Adrenal gland (tissue), 5 donors: ENCODE data around the gene SELPLG.
"Not testable (repeated sequence)": the region's sequence is repeated elsewhere in the genome, so short reads cannot be mapped to it uniquely, and the experiment has no call there.

Experiments used
- POLR2A ChIP-seq, 2 donors: fragments of 450-650 bp; IDR thresholded peaks; one replicate each; pipeline ENCODE4 v1.6.1; 2017; ENCODE audit warnings: antibody characterized with exemption in 2 of 2, mild to moderate bottlenecking in 2 of 2, moderate library complexity in 1 of 2
- TF ChIP-seq, protein P1 (sequence below), 6 experiments: fragments of 450-650 bp in 4 of 6; fragments of 200-600 bp in 2 of 6; sonication (generic) in 1 of 6; IDR thresholded peaks; 1 replicate in 5 of 6; 2 replicates in 1 of 6; pipeline versions ENCODE4 v1.5.1 to v1.8.0; 2016 to 2021; ENCODE audit warnings: antibody characterized with exemption in 6 of 6, mild to moderate bottlenecking in 2 of 6, moderate library complexity in 1 of 6
- donor health status: DM: no; HTN: no; CAD: no.

DNA sequence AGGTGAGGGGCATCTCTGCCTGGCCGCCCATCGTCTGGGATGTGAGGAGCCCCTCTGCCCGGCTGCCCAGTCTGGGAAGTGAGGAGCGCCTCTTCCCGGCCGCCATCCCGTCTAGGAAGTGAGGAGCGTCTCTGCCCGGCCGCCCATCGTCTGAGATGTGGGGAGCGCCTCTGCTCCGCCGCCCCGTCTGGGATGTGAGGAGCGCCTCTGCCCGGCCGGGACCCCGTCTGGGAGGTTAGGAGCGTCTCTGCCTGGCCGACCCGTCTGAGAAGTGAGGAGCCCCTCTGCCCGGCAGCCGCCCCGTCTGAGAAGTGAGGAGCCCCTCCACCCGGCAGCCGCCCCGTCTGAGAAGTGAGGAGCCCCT is 22.1 kb upstream of the SELPLG start:
- TF ChIP-seq, protein P1, sequence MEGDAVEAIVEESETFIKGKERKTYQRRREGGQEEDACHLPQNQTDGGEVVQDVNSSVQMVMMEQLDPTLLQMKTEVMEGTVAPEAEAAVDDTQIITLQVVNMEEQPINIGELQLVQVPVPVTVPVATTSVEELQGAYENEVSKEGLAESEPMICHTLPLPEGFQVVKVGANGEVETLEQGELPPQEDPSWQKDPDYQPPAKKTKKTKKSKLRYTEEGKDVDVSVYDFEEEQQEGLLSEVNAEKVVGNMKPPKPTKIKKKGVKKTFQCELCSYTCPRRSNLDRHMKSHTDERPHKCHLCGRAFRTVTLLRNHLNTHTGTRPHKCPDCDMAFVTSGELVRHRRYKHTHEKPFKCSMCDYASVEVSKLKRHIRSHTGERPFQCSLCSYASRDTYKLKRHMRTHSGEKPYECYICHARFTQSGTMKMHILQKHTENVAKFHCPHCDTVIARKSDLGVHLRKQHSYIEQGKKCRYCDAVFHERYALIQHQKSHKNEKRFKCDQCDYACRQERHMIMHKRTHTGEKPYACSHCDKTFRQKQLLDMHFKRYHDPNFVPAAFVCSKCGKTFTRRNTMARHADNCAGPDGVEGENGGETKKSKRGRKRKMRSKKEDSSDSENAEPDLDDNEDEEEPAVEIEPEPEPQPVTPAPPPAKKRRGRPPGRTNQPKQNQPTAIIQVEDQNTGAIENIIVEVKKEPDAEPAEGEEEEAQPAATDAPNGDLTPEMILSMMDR (IDR thresholded peaks at IDR 0.05): not testable (repeated sequence)
- TF ChIP-seq POLR2A (IDR thresholded peaks at IDR 0.05): not testable (repeated sequence)
